GM23338 (cell line): Measurements from ENCODE around the gene PDCD7. TPM values are rescaled to one million over a fixed set of nuclear protein-coding genes. Genes with fewer than 3 reads are reported as not detected.

Experiments used
- ATAC-seq: fragments of 200-7000 bp; cut with Tn5 transposase; 3 replicates; pipeline ENCODE4 v1.9.1; 2020
- DNase-seq: peaks from one replicate; pipeline ENCODE4 v3.0.0-alpha.2; 2015; ENCODE audit warnings: low spot score
- H2AFZ ChIP-seq: fragments of 200-600 bp; sonication (generic); 2 replicates; pipeline ENCODE4 v1.8.0; 2016; ENCODE audit warnings: antibody characterized with exemption, mild to moderate bottlenecking, moderate library complexity
- H3F3A ChIP-seq: fragments of 200-600 bp; sonication (generic); replicated peaks from 2 replicates; pipeline ENCODE4 v1.8.0; 2017; ENCODE audit warnings: antibody characterized with exemption, mixed run types, low read depth
- H3K27ac ChIP-seq: fragments of 200-600 bp; sonication (generic); 2 replicates; pipeline ENCODE4 v1.6.1; 2016; ENCODE audit warnings: low read depth
- H3K27me3 ChIP-seq: fragments of 200-600 bp; sonication (generic); 2 replicates; pipeline ENCODE4 v1.8.0; 2016; ENCODE audit warnings: mild to moderate bottlenecking, mixed run types, moderate library complexity; ENCODE audit not compliant: insufficient read depth
- H3K36me3 ChIP-seq: fragments of 200-600 bp; sonication (generic); 2 replicates; pipeline ENCODE4 v1.8.0; 2016; ENCODE audit warnings: mild to moderate bottlenecking; ENCODE audit not compliant: insufficient read depth
- H3K4me1 ChIP-seq: fragments of 200-600 bp; sonication (generic); 2 replicates; pipeline ENCODE4 v1.8.0; 2016; ENCODE audit warnings: mild to moderate bottlenecking, moderate library complexity; ENCODE audit not compliant: insufficient read depth
- H3K4me2 ChIP-seq: fragments of 200-600 bp; sonication (generic); 2 replicates; pipeline ENCODE4 v1.7.1; 2017; ENCODE audit warnings: mixed run types
- H3K4me3 ChIP-seq: fragments of 200-600 bp; sonication (generic); 2 replicates; pipeline ENCODE4 v1.6.1; 2016; ENCODE audit warnings: mixed run types
- H3K79me2 ChIP-seq: fragments of 200-600 bp; sonication (generic); replicated peaks from 2 replicates; pipeline ENCODE4 v1.8.0; 2017; ENCODE audit warnings: mild to moderate bottlenecking; ENCODE audit not compliant: insufficient read depth
- H3K9me2 ChIP-seq: fragments of 200-600 bp; sonication (generic); 2 replicates; pipeline ENCODE4 v1.8.0; 2017; ENCODE audit not compliant: insufficient read depth
- H4K20me1 ChIP-seq: fragments of 200-600 bp; sonication (generic); replicated peaks from 2 replicates; pipeline ENCODE4 v1.8.0; 2017; ENCODE audit warnings: mild to moderate bottlenecking; ENCODE audit not compliant: insufficient read depth
- H3K27ac Mint-ChIP-seq: 2 replicates; pipeline ENCODE4 v1.8.0; 2020; ENCODE audit warnings: inconsistent platforms, mild to moderate bottlenecking, moderate library complexity, mixed read lengths
- H3K27me3 Mint-ChIP-seq: 3 replicates; pipeline ENCODE4 v1.8.0; 2022; ENCODE audit warnings: low read depth, mild to moderate bottlenecking, moderate library complexity, mixed read lengths, inconsistent platforms; ENCODE audit not compliant: insufficient read depth, poor library complexity
- H3K36me3 Mint-ChIP-seq: 3 replicates; pipeline ENCODE4 v1.8.0; 2021; ENCODE audit warnings: low read depth, mild to moderate bottlenecking, inconsistent platforms, moderate library complexity, mixed read lengths
- H3K4me1 Mint-ChIP-seq: 3 replicates; pipeline ENCODE4 v1.8.0; 2020; ENCODE audit warnings: mild to moderate bottlenecking, inconsistent platforms, mixed read lengths
- H3K4me3 Mint-ChIP-seq: 3 replicates; pipeline ENCODE4 v1.8.0; 2021; ENCODE audit warnings: moderate library complexity, mild to moderate bottlenecking, inconsistent platforms, mixed read lengths
- H3K9me3 Mint-ChIP-seq: 3 replicates; pipeline ENCODE4 v1.8.0; 2020; ENCODE audit warnings: moderate library complexity, mild to moderate bottlenecking, inconsistent platforms, mixed read lengths
- CREB1 ChIP-seq: fragments of 250-450 bp; sonication (Bioruptor Pico); IDR thresholded peaks from 2 replicates; pipeline ENCODE4 v1.5.0; 2020; ENCODE audit warnings: low read depth, mild to moderate bottlenecking, moderate library complexity
- CTCF ChIP-seq, 2 experiments: fragments of 200-600 bp in 1 of 2; sonication (generic) in 1 of 2; conservative IDR thresholded peaks; 2 replicates each; pipeline versions ENCODE4 v1.5.1 to v1.6.1; 2016 to 2017; ENCODE audit warnings: antibody characterized with exemption in 2 of 2, low read depth in 2 of 2, mild to moderate bottlenecking in 2 of 2, moderate library complexity in 1 of 2
- ETS1 ChIP-seq: IDR thresholded peaks from 2 replicates; pipeline ENCODE4 v1.6.1; 2016; ENCODE audit warnings: antibody characterized with exemption
- EZH2phosphoT487 ChIP-seq: fragments of 200-600 bp; sonication (generic); IDR thresholded peaks from one replicate; pipeline ENCODE4 v1.8.1; 2018; ENCODE audit warnings: antibody characterized with exemption; ENCODE audit not compliant: unreplicated experiment
- REST ChIP-seq: IDR thresholded peaks from one replicate; pipeline ENCODE4 v1.6.1; 2018; ENCODE audit warnings: antibody characterized with exemption; ENCODE audit not compliant: unreplicated experiment
- ZNF331 ChIP-seq: fragments of 250-450 bp; sonication (Bioruptor Pico); IDR thresholded peaks from 2 replicates; pipeline ENCODE4 v1.5.0; 2020; ENCODE audit warnings: low read depth, mild to moderate bottlenecking, moderate library complexity
- ZNF462 ChIP-seq: fragments of 250-450 bp; sonication (Bioruptor Pico); IDR thresholded peaks from 2 replicates; pipeline ENCODE4 v1.5.0; 2020; ENCODE audit warnings: mild to moderate bottlenecking, moderate library complexity
- polyA plus RNA-seq: library from polyadenylated mRNA; unstranded; fragments of >200 nt; fragmentation: Nextera tagmentation; extraction: Ambion mirVana; gene quantifications from 2 replicates; pipeline ENCODE4 v1.2.1, GENCODE V29; 2016
- total RNA-seq: library from RNA; depleted of rRNA; stranded (reverse); fragments of >200 nt; shearing (Covaris generic); gene quantifications from 2 replicates; pipeline ENCODE4 v1.2.3, GENCODE V29; 2014

The PDCD7 gene
- total and polyA plus RNA-seq, 2 experiments from 2014 or later, result 16.8 to 21.2 TPM

- Mint-ChIP-seq H3K27me3 (no peaks in the 10 kb centered on the region), H3K9me3 (no peaks in the 10 kb centered on the region), H3K4me1 (no peaks in the 10 kb centered on the region), H3K4me3 (no peak overlapping the region), H3K27ac (no peak overlapping the region), H3K36me3 (peaks cover 48% of the 10 kb centered on the region)
- no peaks in the 10 kb centered on the region for H3K79me2 ChIP-seq
- H3F3A ChIP-seq, result no peaks in the 10 kb centered on the region
- peaks cover 13% of the 10 kb centered on the region; the same call in 1 of the 2 replicates for H4K20me1 ChIP-seq
- no peaks in the 10 kb centered on the region for H3K9me2 ChIP-seq
- H3K36me3 ChIP-seq, result peaks cover 36% of the 10 kb centered on the region
- ATAC-seq, result no peak
- H3K4me2 ChIP-seq, result no peak overlapping the region
- H3K27me3 ChIP-seq, result no peaks in the 10 kb centered on the region
- no peaks in the 10 kb centered on the region for H3K4me1 ChIP-seq
- no peak overlapping the region for H3K27ac ChIP-seq
- DNase-seq, result no peak
- no peak overlapping the region for H2AFZ ChIP-seq
- TF ChIP-seq CTCF (conservative IDR thresholded peaks at IDR 0.05; ENCODE audit: low read depth in 2 of 2) (no peak), EZH2phosphoT487 (no peak), ZNF462 (CRISPR knock-in tag) (no peak), ETS1 (no peak), ZNF331 (CRISPR knock-in tag) (no peak), REST (no peak), CREB1 (CRISPR knock-in tag) (no peak)
- no peak overlapping the region for H3K4me3 ChIP-seq
Measured at GRCh38 chr15:65154720-65155119, 21.1 kb upstream of the PDCD7 start.
